Ovary (tissue), 9 donors: ENCODE data around the gene SORT1. TPM values are rescaled to one million over a fixed set of nuclear protein-coding genes. Genes with fewer than 3 reads are reported as not detected.

ENCODE experiments used
- DNase-seq, 5 donors: peaks; one replicate each; pipeline ENCODE4 v3.0.0-alpha.2; 2019 to 2020
- H3K27ac ChIP-seq, 2 donors: fragments of 200-600 bp; one replicate each; pipeline versions ENCODE4 v1.5.1 to v1.8.0; 2019 to 2022
- H3K27me3 ChIP-seq: fragments of 200-600 bp; one replicate; pipeline ENCODE4 v1.8.0; 2022
- H3K36me3 ChIP-seq: fragments of 200-600 bp; sonication (generic); one replicate; pipeline ENCODE4 v1.5.1; 2019
- H3K4me1 ChIP-seq: one replicate; pipeline ENCODE4 v1.8.1; 2013; ENCODE audit warnings: mild to moderate bottlenecking, moderate library complexity; ENCODE audit not compliant: insufficient read depth
- H3K4me3 ChIP-seq: fragments of 200-600 bp; sonication (generic); one replicate; pipeline ENCODE4 v1.5.1; 2017
- H3K9me3 ChIP-seq, 2 donors: fragments of 200-600 bp in 1 of 2; sonication (generic) in 1 of 2; one replicate each; pipeline versions ENCODE4 v1.5.1 to v1.8.1; 2013 to 2019; ENCODE audit warnings: mild to moderate bottlenecking in 1 of 2, moderate library complexity in 1 of 2
- CTCF ChIP-seq, 3 donors: fragments of 450-650 bp in 2 of 3; fragments of 200-600 bp in 1 of 3; IDR thresholded peaks; one replicate each; pipeline versions ENCODE4 v1.5.1 to v1.8.0; 2016 to 2022; ENCODE audit warnings: antibody characterized with exemption in 3 of 3, mild to moderate bottlenecking in 1 of 3
- EP300 ChIP-seq: sonication (generic); formaldehyde crosslinking; IDR thresholded peaks from one replicate; pipeline ENCODE4 v1.6.1; 2017; ENCODE audit warnings: antibody characterized with exemption
- POLR2A ChIP-seq: fragments of 450-650 bp; IDR thresholded peaks from one replicate; pipeline ENCODE4 v1.6.1; 2017; ENCODE audit warnings: antibody characterized with exemption, mild to moderate bottlenecking, moderate library complexity
- WGBS, 3 donors: extraction: QIAGEN DNeasy Blood & Tissue Kit in 1 of 3; methylation state at CpG; one replicate each; pipeline versions ENCODE4 v1.1.5 to v1.1.7; 2013 to 2017; 5-methylcytosine and 5-hydroxymethylcytosine counted together
- intact Hi-C, 4 donors: fragments of 100-400 bp; cut with DNase I; formaldehyde crosslinking; loops; one replicate each; pipeline versions ENCODE4 v1.11.0 to v1.15.1; 2022 to 2023
- polyA plus RNA-seq, 2 donors: library from polyadenylated mRNA; stranded (reverse); fragments of 200-250 nt in 1 of 2; fragments of 350-450 nt in 1 of 2; fragmentation: Illumina TruSeq in 1 of 2; extraction: RNeasy Lipid Tissue Mini Kit (QIAGEN cat#74804) in 1 of 2; gene quantifications; one replicate each; pipeline ENCODE4 v1.2.3, GENCODE V29; 2013 to 2014
- total RNA-seq, 7 donors: library from RNA; depleted of rRNA in 2 of 7; stranded (reverse); fragments of >200 nt in 2 of 7; fragmentation: NEBNext Ultra II Directional in 3 of 7; extraction: Animal tissue kit (Norgen Biotek cat#: 25700) in 3 of 7; gene quantifications; one replicate each; pipeline versions ENCODE4 v1.1.0 to v1.2.4, GENCODE V29; 2016 to 2023
- donor health status: DM: no; HTN: no; CAD: no; lungs with moderate emphysema.
- donor health status: DM: no; HTN: no; CAD: no.
- donor health status: Bipolar disorder and iron deficiency.
- donor health status: DM: yes; HTN: yes; CAD: no.
- donor health status: DM: no; HTN: no; CAD: no.
- donor health status: DM: yes; HTN: yes; CAD: no.

The SORT1 gene
- total and polyA plus RNA-seq, 9 donors: 4.3 to 37.0 (median 16.0) TPM

GRCh38 chr1:109357616-109358015, 40.1 kb downstream of the SORT1 start:
- Histone ChIP-seq H3K4me3 (no peak overlapping the region), H3K4me1 (peaks cover 2% of the 10 kb centered on the region), H3K9me3 (no peaks in the 10 kb centered on the region), H3K27me3 (no peaks in the 10 kb centered on the region), H3K36me3 (no peaks in the 10 kb centered on the region), H3K27ac (no peak overlapping the region)
- no peak for DNase-seq
- intact Hi-C loops: no loop called here
- 21 to 42% (median 27%) methylated on average over 1 of the region's 1 CpG for WGBS, 3 donors
- TF ChIP-seq POLR2A (no peak), CTCF (IDR thresholded peaks at IDR 0.05) (no peak), EP300 (no peak)

GRCh38 chr1:109356915-109357314, 40.8 kb downstream of the SORT1 start:
- no peak for TF ChIP-seq CTCF (IDR thresholded peaks at IDR 0.05)
- TF ChIP-seq POLR2A: no peak
- no peak for TF ChIP-seq EP300
- DNase-seq: no peak
- peaks cover 2% of the 10 kb centered on the region for H3K4me1 ChIP-seq
- no peak overlapping the region for H3K27ac ChIP-seq
- intact Hi-C loops: no loop called here
- no peaks in the 10 kb centered on the region for H3K36me3 ChIP-seq
- 49 to 66% (median 60%) methylated on average over 1 of the region's 1 CpG for WGBS, 3 donors
- H3K9me3 ChIP-seq: no peaks in the 10 kb centered on the region
- no peak overlapping the region for H3K4me3 ChIP-seq
- H3K27me3 ChIP-seq: no peaks in the 10 kb centered on the region

- WGBS, 3 donors: 8 to 17% (median 9%) methylated on average over 1 of the region's 1 CpG
- H3K27ac ChIP-seq: no peak overlapping the region
- H3K4me3 ChIP-seq: no peak overlapping the region
These were observed 41.2 kb downstream of the SORT1 start for GRCh38 chr1:109356505-109356904.

GRCh38 chr1:109354929-109355328, 42.8 kb downstream of the SORT1 start:
- WGBS, 3 donors: 22 to 77% (median 33%) methylated on average over 3 of the region's 3 CpGs
- DNase-seq: no peak
- Histone ChIP-seq H3K36me3 (no peaks in the 10 kb centered on the region), H3K4me3 (no peak overlapping the region), H3K9me3 (no peaks in the 10 kb centered on the region), H3K27me3 (no peaks in the 10 kb centered on the region), H3K27ac (no peak overlapping the region), H3K4me1 (peaks cover 2% of the 10 kb centered on the region)
- intact Hi-C loops: no loop called here
- no peak for TF ChIP-seq EP300
- no peak for TF ChIP-seq CTCF (IDR thresholded peaks at IDR 0.05)
- no peak for TF ChIP-seq POLR2A

More at GRCh38 chr1:109356505-109356904, 41.2 kb downstream of the SORT1 start:
- no peaks in the 10 kb centered on the region for H3K9me3 ChIP-seq
- H3K27me3 ChIP-seq: no peaks in the 10 kb centered on the region
- peaks cover 2% of the 10 kb centered on the region for H3K4me1 ChIP-seq
- no peak for DNase-seq
- TF ChIP-seq CTCF (IDR thresholded peaks at IDR 0.05) (no peak), POLR2A (no peak), EP300 (no peak)
- intact Hi-C loops: no loop called here
- no peaks in the 10 kb centered on the region for H3K36me3 ChIP-seq
